AG10803 (cell line): ENCODE results near the gene GLIS2.

Experiments
- DNase-seq: peaks from one replicate; pipeline ENCODE4 v3.0.0; 2010; ENCODE audit warnings: low read depth
- H3K4me3 ChIP-seq: 2 replicates; pipeline ENCODE4 v1.5.1; 2011; ENCODE audit warnings: mild to moderate bottlenecking, low read length, control low read depth
- TF ChIP-seq, protein P1 (sequence below): conservative IDR thresholded peaks from 2 replicates; pipeline ENCODE4 v1.5.1; 2011; ENCODE audit warnings: mild to moderate bottlenecking, low read length, control low read depth, inconsistent platforms

Gene GLIS2

DNA sequence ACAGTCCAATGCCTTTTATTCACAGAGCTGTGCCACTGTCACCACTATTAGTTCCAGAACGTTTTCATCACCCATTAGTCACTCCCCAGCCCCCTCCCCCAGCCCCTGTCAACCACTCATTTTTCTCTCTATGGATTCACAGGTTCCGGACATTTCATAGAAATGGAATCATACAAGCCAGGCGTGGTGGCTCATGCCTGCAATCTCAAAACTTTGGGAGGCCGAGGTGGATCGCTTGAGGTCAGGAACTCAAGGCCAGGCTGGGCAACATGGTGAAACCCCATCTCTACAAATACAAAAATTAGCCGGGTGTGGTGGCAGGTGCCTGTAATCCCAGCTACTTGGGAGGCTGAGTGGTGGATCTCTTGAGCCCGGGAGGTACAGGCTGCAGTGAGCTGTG is 36.0 kb downstream of the GLIS2 start:
- H3K4me3 ChIP-seq, result no peak overlapping the region
- TF ChIP-seq, protein P1, sequence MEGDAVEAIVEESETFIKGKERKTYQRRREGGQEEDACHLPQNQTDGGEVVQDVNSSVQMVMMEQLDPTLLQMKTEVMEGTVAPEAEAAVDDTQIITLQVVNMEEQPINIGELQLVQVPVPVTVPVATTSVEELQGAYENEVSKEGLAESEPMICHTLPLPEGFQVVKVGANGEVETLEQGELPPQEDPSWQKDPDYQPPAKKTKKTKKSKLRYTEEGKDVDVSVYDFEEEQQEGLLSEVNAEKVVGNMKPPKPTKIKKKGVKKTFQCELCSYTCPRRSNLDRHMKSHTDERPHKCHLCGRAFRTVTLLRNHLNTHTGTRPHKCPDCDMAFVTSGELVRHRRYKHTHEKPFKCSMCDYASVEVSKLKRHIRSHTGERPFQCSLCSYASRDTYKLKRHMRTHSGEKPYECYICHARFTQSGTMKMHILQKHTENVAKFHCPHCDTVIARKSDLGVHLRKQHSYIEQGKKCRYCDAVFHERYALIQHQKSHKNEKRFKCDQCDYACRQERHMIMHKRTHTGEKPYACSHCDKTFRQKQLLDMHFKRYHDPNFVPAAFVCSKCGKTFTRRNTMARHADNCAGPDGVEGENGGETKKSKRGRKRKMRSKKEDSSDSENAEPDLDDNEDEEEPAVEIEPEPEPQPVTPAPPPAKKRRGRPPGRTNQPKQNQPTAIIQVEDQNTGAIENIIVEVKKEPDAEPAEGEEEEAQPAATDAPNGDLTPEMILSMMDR, result no peak
- DNase-seq, result peak; percentile 47

DNA sequence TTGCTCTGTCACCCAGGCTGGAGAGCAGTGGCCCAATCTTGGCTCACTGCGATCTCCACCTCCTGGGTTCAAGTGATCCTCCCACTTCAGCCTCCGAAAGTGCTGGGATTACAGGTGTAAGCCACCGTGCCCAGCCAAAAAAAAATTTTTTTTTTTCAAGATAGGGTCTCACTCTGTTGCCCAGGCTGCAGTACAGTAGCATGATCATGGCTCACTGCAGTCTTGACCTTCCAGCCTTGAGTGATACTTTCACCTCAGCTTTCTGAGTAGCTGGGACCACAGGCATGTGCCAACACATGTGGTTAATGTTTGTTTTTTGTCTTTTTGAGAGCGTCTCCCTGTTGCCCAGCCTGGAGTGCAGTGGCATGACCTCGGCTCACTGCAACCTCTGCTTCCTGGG is 37.0 kb downstream of the GLIS2 start:
- TF ChIP-seq, protein P1, result no peak
- no peak overlapping the region for H3K4me3 ChIP-seq
- DNase-seq, result no peak

DNA sequence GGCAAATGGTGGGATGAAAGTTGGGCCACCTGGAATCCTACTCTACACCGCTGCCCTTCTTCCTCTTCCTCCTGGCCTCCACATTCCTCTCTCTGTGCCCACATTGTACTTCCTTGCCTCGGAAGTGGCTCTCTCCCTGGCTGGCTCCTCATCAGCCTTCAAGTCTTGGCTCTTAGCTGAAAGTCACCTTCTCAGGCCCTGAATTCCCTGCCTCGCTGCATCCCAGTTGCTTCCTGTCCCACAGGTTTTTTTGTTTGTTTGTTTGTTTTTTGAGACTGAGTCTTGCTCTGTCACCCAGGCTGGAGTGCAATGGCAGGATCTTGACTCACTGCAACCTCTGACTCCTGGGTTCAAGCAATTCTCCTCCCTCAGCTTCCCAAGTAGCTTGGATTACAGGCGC is 37.8 kb downstream of the GLIS2 start:
- DNase-seq, result no peak
- H3K4me3 ChIP-seq, result no peak overlapping the region
- TF ChIP-seq, protein P1, result no peak

DNA sequence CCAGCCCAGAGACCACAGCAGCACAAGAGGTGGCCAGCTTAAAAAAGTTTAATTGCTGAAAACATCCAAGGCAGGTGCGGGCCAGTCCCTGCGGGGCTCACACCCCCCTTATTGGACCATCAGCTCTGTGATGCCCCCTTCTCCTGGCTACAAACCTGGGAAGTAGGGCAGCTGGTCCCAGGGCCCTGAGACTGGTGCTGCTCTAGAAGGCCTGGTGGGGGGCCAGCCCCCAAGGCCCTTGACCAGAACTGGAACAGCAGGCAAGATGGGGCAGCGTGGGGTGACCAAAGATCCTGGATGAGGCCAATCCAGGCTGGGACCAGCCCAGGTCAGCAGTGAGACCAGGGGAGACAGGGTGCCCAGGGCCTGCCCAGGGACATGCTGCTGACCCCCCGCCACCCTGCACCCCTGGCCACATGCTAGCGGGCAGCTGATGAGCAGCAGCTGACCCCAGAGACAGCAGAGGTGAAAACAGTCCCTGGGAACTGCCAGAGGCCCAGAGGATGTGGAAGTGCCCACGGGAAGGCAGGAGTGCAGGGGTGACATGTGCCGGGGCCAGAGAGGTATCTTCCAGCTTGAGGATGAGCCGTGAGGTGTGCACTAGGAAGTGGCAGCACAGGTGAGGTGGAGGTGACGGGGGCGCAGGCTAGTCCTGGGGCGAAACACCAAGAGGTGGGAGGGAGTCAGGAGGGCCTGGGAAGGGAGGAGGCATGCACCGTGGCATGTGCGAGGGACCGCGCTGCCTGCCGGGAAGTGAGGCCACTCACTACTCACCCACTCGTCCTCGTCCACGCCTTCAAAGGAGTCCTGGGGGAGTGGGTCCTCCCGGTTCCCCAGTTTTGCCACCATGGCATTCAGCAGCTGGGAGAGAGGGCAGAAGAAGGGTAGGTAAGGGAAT is 38.9 kb downstream of the GLIS2 start:
- DNase-seq, result no peak
- TF ChIP-seq, protein P1, result no peak
- no peak overlapping the region for H3K4me3 ChIP-seq

DNA sequence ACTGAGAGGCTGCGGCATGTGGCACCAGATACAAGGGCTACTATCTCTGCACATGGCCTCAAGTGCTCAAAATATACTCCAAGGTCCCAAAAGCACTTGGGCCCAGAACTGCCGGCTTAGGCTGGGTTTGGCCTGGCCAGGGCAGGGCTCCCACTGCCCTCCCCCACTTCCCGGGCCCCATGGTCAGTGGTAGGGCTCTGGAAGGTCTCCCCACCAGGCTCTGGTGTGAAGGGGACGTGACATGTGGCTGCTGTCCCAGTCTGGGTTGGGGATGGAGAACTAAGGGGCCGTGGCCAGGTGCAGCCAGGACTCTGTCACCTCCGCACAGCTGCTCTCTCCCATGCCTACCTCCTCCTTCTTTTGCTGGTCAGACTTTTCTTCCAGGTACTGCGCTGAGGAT is 41.0 kb downstream of the GLIS2 start:
- TF ChIP-seq, protein P1, result no peak
- DNase-seq, result no peak
- no peak overlapping the region for H3K4me3 ChIP-seq

DNA sequence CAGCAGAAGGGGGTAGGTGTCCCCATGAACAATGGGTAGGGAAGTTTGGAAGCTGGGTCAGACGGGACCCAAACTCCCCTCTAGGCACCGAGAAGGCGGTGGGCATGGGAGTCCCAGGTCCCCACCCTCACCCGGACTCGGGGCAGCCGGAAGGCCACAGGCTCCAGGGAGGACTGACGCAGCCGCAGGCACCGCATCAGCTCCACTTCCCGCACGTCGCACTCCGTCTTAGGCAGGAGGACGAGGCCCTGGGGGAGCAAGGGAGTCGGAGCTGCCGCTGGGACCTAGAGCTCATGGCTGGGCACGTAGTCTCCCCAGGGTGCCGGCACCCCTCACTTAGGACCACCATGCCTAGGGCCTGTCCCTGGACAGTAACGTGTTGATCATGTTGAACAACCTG is 42.4 kb downstream of the GLIS2 start:
- no peak overlapping the region for H3K4me3 ChIP-seq
- DNase-seq, result no peak
- TF ChIP-seq, protein P1, result no peak
